ENCODE measurements around the gene ATL3. TPM values are rescaled to one million over a fixed set of nuclear protein-coding genes. Genes with fewer than 3 reads are reported as not detected.

ATL3 gene
- total RNA-seq, 1 experiment from 2014 or later = 32.3 TPM

DNA sequence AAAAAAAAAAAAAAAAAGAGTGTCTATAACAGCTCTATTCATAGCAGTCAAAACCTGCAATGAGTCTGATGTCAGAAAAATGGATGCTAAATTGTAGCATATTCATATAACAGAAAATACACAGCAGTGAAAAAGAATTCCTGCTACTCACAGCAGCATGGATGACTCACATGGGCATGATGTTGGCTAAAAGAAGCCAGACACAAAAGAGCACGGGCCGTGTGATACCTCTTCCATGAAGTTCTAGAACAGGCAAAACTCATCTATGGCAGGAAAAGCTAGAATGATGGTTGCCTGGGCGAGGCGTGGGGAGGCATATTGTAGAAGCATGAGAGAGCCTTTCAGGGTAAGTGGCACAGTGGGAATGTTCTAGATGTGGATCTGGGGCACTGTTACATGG lies 75.9 kb downstream of the ATL3 start:
- POLR2A ChIA-PET = no interaction called here
- no peaks in the 10 kb centered on the region for H3K79me2 ChIP-seq (ENCODE audit: insufficient read depth, low read length)
- no peak overlapping the region for H3K9ac ChIP-seq (ENCODE audit: low read length)
- RAD21 ChIA-PET (ENCODE audit: low non-redundant PET in 1 of 2, low total read pairs in 2 of 2, uncharacterized antibody in 2 of 2, unreplicated experiment in 2 of 2) = no interaction called here
- intact Hi-C loops (cut with micrococcal nuclease) = no loop called here
- no peaks in the 10 kb centered on the region for H3K9me2 ChIP-seq (ENCODE audit: insufficient read depth)
- no peak overlapping the region for H3K27ac ChIP-seq (ENCODE audit: low read depth, low read length)
- no peaks in the 10 kb centered on the region for H3K9me3 ChIP-seq (ENCODE audit: control insufficient read depth in 1 of 2, insufficient read depth in 1 of 2, low read depth in 1 of 2, low read length in 2 of 2)
- ATAC-seq = no peak
- no peaks in the 10 kb centered on the region for H3K36me3 ChIP-seq (ENCODE audit: control insufficient read depth in 1 of 2, insufficient read depth in 2 of 2, low read length in 2 of 2)
- BruUV-seq (replicated peaks) = no TSS peak
- H3K4me3 ChIP-seq (replicated peaks in 1 of 2; ENCODE audit: low read depth in 1 of 2, low read length in 2 of 2) = no peak overlapping the region
- H4K20me1 ChIP-seq (ENCODE audit: insufficient read depth) = no peaks in the 10 kb centered on the region
- CTCF ChIA-PET = no interaction called here
- H3K4me2 ChIP-seq (ENCODE audit: low read length) = no peak overlapping the region
- TF ChIP-seq ZFX (IDR thresholded peaks at IDR 0.05) = no peak
- TF ChIP-seq ZNF274 (IDR thresholded peaks at IDR 0.05; ENCODE audit: low read depth, low read length) = no peak
- TF ChIP-seq SIN3A (IDR thresholded peaks at IDR 0.05; ENCODE audit: low read depth) = no peak
- no peak for TF ChIP-seq REST (IDR thresholded peaks at IDR 0.05; ENCODE audit: low read depth)
- TF ChIP-seq FOSL1 (IDR thresholded peaks at IDR 0.05; ENCODE audit: low read depth) = no peak
- TF ChIP-seq CEBPB (IDR thresholded peaks at IDR 0.05; ENCODE audit: low read depth) = no peak
- TF ChIP-seq, protein P1, sequence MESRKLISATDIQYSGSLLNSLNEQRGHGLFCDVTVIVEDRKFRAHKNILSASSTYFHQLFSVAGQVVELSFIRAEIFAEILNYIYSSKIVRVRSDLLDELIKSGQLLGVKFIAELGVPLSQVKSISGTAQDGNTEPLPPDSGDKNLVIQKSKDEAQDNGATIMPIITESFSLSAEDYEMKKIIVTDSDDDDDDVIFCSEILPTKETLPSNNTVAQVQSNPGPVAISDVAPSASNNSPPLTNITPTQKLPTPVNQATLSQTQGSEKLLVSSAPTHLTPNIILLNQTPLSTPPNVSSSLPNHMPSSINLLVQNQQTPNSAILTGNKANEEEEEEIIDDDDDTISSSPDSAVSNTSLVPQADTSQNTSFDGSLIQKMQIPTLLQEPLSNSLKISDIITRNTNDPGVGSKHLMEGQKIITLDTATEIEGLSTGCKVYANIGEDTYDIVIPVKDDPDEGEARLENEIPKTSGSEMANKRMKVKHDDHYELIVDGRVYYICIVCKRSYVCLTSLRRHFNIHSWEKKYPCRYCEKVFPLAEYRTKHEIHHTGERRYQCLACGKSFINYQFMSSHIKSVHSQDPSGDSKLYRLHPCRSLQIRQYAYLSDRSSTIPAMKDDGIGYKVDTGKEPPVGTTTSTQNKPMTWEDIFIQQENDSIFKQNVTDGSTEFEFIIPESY (IDR thresholded peaks at IDR 0.05; ENCODE audit: extremely low read depth, insufficient replicate concordance, low read length) = no peak
- no peak for TF ChIP-seq RAD21 (IDR thresholded peaks at IDR 0.05; ENCODE audit: low read depth)
- no peak for TF ChIP-seq EGR1 (IDR thresholded peaks at IDR 0.05; ENCODE audit: low read depth)
- no peak for TF ChIP-seq SP1 (IDR thresholded peaks at IDR 0.05; ENCODE audit: low read depth)
- DNase-seq (ENCODE audit: low read depth, low spot score) = no peak
- H2AFZ ChIP-seq (ENCODE audit: low read depth, low read length, poor library complexity, severe bottlenecking) = no peak overlapping the region
- no peaks in the 10 kb centered on the region for H3K27me3 ChIP-seq (ENCODE audit: insufficient read depth, low read length)
- H3K4me1 ChIP-seq (ENCODE audit: control insufficient read depth in 1 of 2, insufficient read depth in 2 of 2, low read length in 2 of 2) = no peaks in the 10 kb centered on the region
